Glutamatergic neuron (in vitro differentiated cells): Measurements from ENCODE around the gene ORMDL1. TPM values are rescaled to one million over a fixed set of nuclear protein-coding genes. Genes with fewer than 3 reads are reported as not detected.
A peak's percentile ranks its signal among the peaks of the same experiment; 100 is the strongest.

Source experiments
- DNase-seq: peaks from one replicate; pipeline ENCODE4 v3.0.0; 2022
- H3K27ac Mint-ChIP-seq: one replicate; pipeline ENCODE4 v1.8.0; 2020; ENCODE audit warnings: mild to moderate bottlenecking, mixed read lengths, inconsistent platforms; ENCODE audit not compliant: unreplicated experiment
- H3K27me3 Mint-ChIP-seq: one replicate; pipeline ENCODE4 v1.8.0; 2020; ENCODE audit warnings: mild to moderate bottlenecking, moderate library complexity, mixed read lengths, inconsistent platforms; ENCODE audit not compliant: unreplicated experiment
- H3K36me3 Mint-ChIP-seq: one replicate; pipeline ENCODE4 v1.8.0; 2020; ENCODE audit warnings: mild to moderate bottlenecking, mixed read lengths, inconsistent platforms; ENCODE audit not compliant: unreplicated experiment
- H3K4me1 Mint-ChIP-seq: one replicate; pipeline ENCODE4 v1.8.0; 2020; ENCODE audit warnings: mild to moderate bottlenecking, low read depth, mixed read lengths, inconsistent platforms; ENCODE audit not compliant: unreplicated experiment
- H3K4me3 Mint-ChIP-seq: one replicate; pipeline ENCODE4 v1.8.0; 2020; ENCODE audit warnings: mild to moderate bottlenecking, mixed read lengths, inconsistent platforms; ENCODE audit not compliant: unreplicated experiment
- H3K9me3 Mint-ChIP-seq: one replicate; pipeline ENCODE4 v1.8.0; 2020; ENCODE audit warnings: mild to moderate bottlenecking, moderate library complexity, mixed read lengths, inconsistent platforms; ENCODE audit not compliant: unreplicated experiment
- CTCF ChIP-seq: fragments of 200-600 bp; sonication (generic); IDR thresholded peaks from one replicate; pipeline ENCODE4 v1.5.0; 2021; ENCODE audit not compliant: partially characterized antibody, unreplicated experiment
- total RNA-seq: library from RNA; stranded (reverse); fragmentation: NEBNext Ultra II Directional; extraction: Animal tissue kit (Norgen Biotek cat#: 25700); gene quantifications from one replicate; pipeline ENCODE4 v1.2.1, GENCODE V29; 2021; ENCODE audit not compliant: unreplicated experiment

The ORMDL1 gene
- total RNA-seq, 1 donor from 2014 or later = 55.1 TPM

- Mint-ChIP-seq H3K27ac (no peak overlapping the region), H3K4me3 (no peak overlapping the region)
- TF ChIP-seq CTCF = no peak
Measured at GRCh38 chr2:189824694-189825396, 40.7 kb upstream of the ORMDL1 start.

GRCh38 chr2:189821953-189822748, 38.0 kb upstream of the ORMDL1 start:
- Mint-ChIP-seq H3K27me3 (no peaks in the 10 kb centered on the region), H3K36me3 (no peaks in the 10 kb centered on the region), H3K9me3 (no peaks in the 10 kb centered on the region), H3K27ac (no peak overlapping the region), H3K4me1 (no peaks in the 10 kb centered on the region), H3K4me3 (no peak overlapping the region)
- no peak for TF ChIP-seq CTCF
- peak; percentile 12 for DNase-seq

More at GRCh38 chr2:189824694-189825396, 40.7 kb upstream of the ORMDL1 start:
- H3K27me3 Mint-ChIP-seq = peaks cover 3% of the 10 kb centered on the region
- H3K4me1 Mint-ChIP-seq = no peaks in the 10 kb centered on the region
- H3K9me3 Mint-ChIP-seq = no peaks in the 10 kb centered on the region
- H3K36me3 Mint-ChIP-seq = no peaks in the 10 kb centered on the region
- no peak for DNase-seq

GRCh38 chr2:189819297-189819704, 35.2 kb upstream of the ORMDL1 start:
- H3K4me1 Mint-ChIP-seq = no peaks in the 10 kb centered on the region
- no peak overlapping the region for H3K27ac Mint-ChIP-seq
- H3K36me3 Mint-ChIP-seq = no peaks in the 10 kb centered on the region
- no peak overlapping the region for H3K4me3 Mint-ChIP-seq
- H3K27me3 Mint-ChIP-seq = no peaks in the 10 kb centered on the region
- H3K9me3 Mint-ChIP-seq = no peaks in the 10 kb centered on the region
- no peak for TF ChIP-seq CTCF
- DNase-seq = no peak

- H3K4me1 Mint-ChIP-seq = no peaks in the 10 kb centered on the region
- H3K4me3 Mint-ChIP-seq = no peak overlapping the region
- H3K27me3 Mint-ChIP-seq = no peaks in the 10 kb centered on the region
- no peaks in the 10 kb centered on the region for H3K9me3 Mint-ChIP-seq
- H3K27ac Mint-ChIP-seq = no peak overlapping the region
- H3K36me3 Mint-ChIP-seq = no peaks in the 10 kb centered on the region
- no peak for DNase-seq
- TF ChIP-seq CTCF = no peak
Measured at GRCh38 chr2:189818249-189819038, 34.3 kb upstream of the ORMDL1 start.
